Activated T-helper 1 cell treated with Interleukin-2 at 50 U/mL for 16 hours (primary cell): ENCODE measurements around the gene P2RX3.
A peak's percentile ranks its signal among the peaks of the same experiment; 100 is the strongest.
"Not testable (repeated sequence)": the region's sequence is repeated elsewhere in the genome, so short reads cannot be mapped to it uniquely, and the experiment has no call there.

Experiments used
- DNase-seq: peaks from one replicate; pipeline ENCODE4 v3.0.0-alpha.2; 2020; ENCODE audit warnings: low read depth

The P2RX3 gene

GRCh38 chr11:57324886-57325734 is 13.0 kb upstream of the P2RX3 start, which contains the start of gene TNKS1BP1:
Gene TNKS1BP1, minus strand, starts transcription at chr11:57324952. Its CDS starts 3,067 bp downstream, at chr11:57321885.
- DNase-seq: peak; percentile 84

GRCh38 chr11:57325735-57326048 is 12.5 kb upstream of the P2RX3 start:
- no peak for DNase-seq

- DNase-seq: no peak
Measured at GRCh38 chr11:57327721-57328120, 10.4 kb upstream of the P2RX3 start.

GRCh38 chr11:57330029-57330428 is 8.1 kb upstream of the P2RX3 start:
- no peak for DNase-seq

- DNase-seq: no peak
Measured at GRCh38 chr11:57331720-57332119, 6.4 kb upstream of the P2RX3 start.

GRCh38 chr11:57332694-57333440 is 5.3 kb upstream of the P2RX3 start:
- DNase-seq: no peak

GRCh38 chr11:57335023-57335342 is 3.2 kb upstream of the P2RX3 start:
- no peak for DNase-seq

GRCh38 chr11:57335343-57336110 is 2.6 kb upstream of the P2RX3 start, which contains the start of gene SSRP1:
Gene SSRP1, minus strand, starts transcription at chr11:57335892. Its CDS starts 771 bp downstream, at chr11:57335121.
- DNase-seq: peak; percentile 76

GRCh38 chr11:57336111-57336666 is 2.0 kb upstream of the P2RX3 start:
- no peak for DNase-seq

GRCh38 chr11:57336856-57337255 is 1.3 kb upstream of the P2RX3 start:
- DNase-seq: not testable (repeated sequence)

GRCh38 chr11:57339328-57339727 is 1.2 kb downstream of the P2RX3 start:
- no peak for DNase-seq

- DNase-seq: no peak
Measured at GRCh38 chr11:57340039-57340615, 2.0 kb downstream of the P2RX3 start.

- no peak for DNase-seq
Measured at GRCh38 chr11:57341250-57341808, 3.2 kb downstream of the P2RX3 start.

- no peak for DNase-seq
Measured at GRCh38 chr11:57342702-57343101, 4.5 kb downstream of the P2RX3 start.

GRCh38 chr11:57343825-57344224 is 5.7 kb downstream of the P2RX3 start:
- DNase-seq: no peak

GRCh38 chr11:57344826-57345225 is 6.7 kb downstream of the P2RX3 start:
- no peak for DNase-seq

GRCh38 chr11:57345555-57346211 is 7.5 kb downstream of the P2RX3 start:
- DNase-seq: peak; percentile 43

GRCh38 chr11:57347336-57347735 is 9.2 kb downstream of the P2RX3 start:
- DNase-seq: no peak

GRCh38 chr11:57348052-57348451 is 9.9 kb downstream of the P2RX3 start:
- DNase-seq: no peak

- no peak for DNase-seq
Measured at GRCh38 chr11:57348636-57349313, 10.6 kb downstream of the P2RX3 start.
